Muscle layer of duodenum (tissue), 2 donors: Measurements from ENCODE around the gene PARP3.
"Not testable (repeated sequence)": the region's sequence is repeated elsewhere in the genome, so short reads cannot be mapped to it uniquely, and the experiment has no call there.

Experiments used
- H3K27ac ChIP-seq: one replicate; pipeline ENCODE4 v1.7.0; 2013; ENCODE audit warnings: mild to moderate bottlenecking, low read length
- H3K27me3 ChIP-seq: one replicate; pipeline ENCODE4 v1.7.0; 2013; ENCODE audit warnings: low read depth, mild to moderate bottlenecking, control low read depth, low read length
- H3K36me3 ChIP-seq, 2 donors: one replicate each; pipeline ENCODE4 v1.7.0; 2013; ENCODE audit warnings: low read length in 2 of 2, control low read depth in 1 of 2, mild to moderate bottlenecking in 1 of 2; ENCODE audit not compliant: insufficient read depth in 2 of 2, control insufficient read depth in 1 of 2
- H3K4me1 ChIP-seq, 2 donors: one replicate each; pipeline ENCODE4 v1.7.0; 2013; ENCODE audit warnings: low read length in 2 of 2, mild to moderate bottlenecking in 2 of 2, control low read depth in 1 of 2, moderate library complexity in 1 of 2; ENCODE audit not compliant: insufficient read depth in 2 of 2, control insufficient read depth in 1 of 2
- H3K4me3 ChIP-seq, 2 donors: one replicate each; pipeline ENCODE4 v1.7.0; 2013; ENCODE audit warnings: low read length in 2 of 2, low read depth in 1 of 2, mild to moderate bottlenecking in 1 of 2
- H3K9me3 ChIP-seq, 2 donors: one replicate each; pipeline ENCODE4 v1.7.0; 2013; ENCODE audit warnings: low read length in 2 of 2, control low read depth in 1 of 2, mild to moderate bottlenecking in 1 of 2; ENCODE audit not compliant: control insufficient read depth in 1 of 2
- donor health status: healthy.

Gene PARP3

DNA sequence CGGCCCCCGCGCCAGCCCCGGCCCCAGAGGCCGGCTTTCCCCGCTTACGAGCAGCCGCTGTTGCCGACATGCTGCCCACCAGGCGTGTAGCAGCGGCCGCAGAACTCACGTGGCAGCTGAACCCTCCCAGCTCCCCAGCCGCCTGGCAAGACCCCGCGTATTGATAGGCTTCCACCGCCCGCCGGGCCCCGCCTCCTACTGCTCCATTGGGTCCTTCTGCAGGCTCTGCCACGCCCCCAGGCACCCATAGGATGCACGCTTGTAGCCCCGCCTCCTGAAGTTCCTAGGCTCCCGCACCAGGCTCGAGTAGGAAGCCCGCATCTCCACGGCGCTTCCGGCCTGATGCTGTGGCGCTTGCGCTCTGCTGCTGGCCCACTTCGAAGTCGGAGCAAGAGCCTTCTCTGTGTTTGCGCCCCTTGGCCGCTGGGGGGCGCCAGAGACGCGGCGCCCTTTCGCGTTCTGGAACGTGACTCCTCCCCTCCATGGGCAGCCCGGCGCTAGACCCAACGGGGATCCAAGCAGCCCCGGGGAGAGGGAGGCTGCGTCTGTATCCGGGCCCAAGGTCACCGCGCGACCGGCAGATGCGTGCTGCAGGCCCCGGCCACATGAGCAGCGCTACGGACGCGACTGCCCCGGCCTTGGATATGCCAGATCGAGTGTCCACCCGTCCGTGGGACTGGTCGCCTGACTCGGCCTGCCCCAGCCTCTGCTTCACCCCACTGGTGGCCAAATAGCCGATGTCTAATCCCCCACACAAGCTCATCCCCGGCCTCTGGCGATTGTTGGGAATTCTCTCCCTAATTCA, at the start of gene PARP3, which contains the start of gene RRP9:
Gene PARP3, plus strand, starts transcription at position 566 of the 805 bp plus-strand sequence. CDS start 993 bp downstream, outside the sequence.
Gene RRP9, minus strand, starts transcription at position 107 of the 805 bp plus-strand sequence. Its CDS starts 37 bp downstream, at position 70.
- Histone ChIP-seq H3K4me3 (peak within 1 kb of the TSS; percentile 86 to 93), H3K27ac (peak within 1 kb of the TSS; percentile 97), H3K4me1 (peaks cover 18 to 26% of the 10 kb centered on the region in 2 donors), H3K36me3 (peaks cover 23 to 40% of the 10 kb centered on the region in 2 donors), H3K9me3 (no peaks in the 10 kb centered on the region), H3K27me3 (no peaks in the 10 kb centered on the region)

DNA sequence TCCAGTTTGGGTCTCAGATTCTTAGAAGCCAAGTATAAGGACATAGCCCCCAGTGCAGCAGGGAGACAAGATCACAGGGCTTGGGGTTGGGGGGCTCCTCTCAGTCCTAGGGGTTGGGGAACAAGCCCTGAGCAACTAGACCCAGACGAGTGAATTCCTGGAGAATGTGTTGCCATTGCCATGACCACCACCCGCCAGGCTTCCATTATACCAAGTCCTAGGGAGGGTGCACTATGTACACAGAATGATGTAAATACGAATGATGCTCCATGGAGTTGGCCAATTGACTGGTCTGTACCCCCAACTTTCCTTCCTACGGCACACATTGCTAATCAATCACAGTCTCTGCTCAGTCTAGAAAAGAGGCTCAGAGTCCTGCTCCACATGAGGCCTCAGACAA, 47.8 kb upstream of the PARP3 start:
- H3K9me3 ChIP-seq, result no peaks in the 10 kb centered on the region
- H3K4me1 ChIP-seq, result no peaks in the 10 kb centered on the region
- H3K27ac ChIP-seq, result no peak overlapping the region
- H3K36me3 ChIP-seq, result no peaks in the 10 kb centered on the region
- H3K4me3 ChIP-seq, result no peak overlapping the region
- no peaks in the 10 kb centered on the region for H3K27me3 ChIP-seq

DNA sequence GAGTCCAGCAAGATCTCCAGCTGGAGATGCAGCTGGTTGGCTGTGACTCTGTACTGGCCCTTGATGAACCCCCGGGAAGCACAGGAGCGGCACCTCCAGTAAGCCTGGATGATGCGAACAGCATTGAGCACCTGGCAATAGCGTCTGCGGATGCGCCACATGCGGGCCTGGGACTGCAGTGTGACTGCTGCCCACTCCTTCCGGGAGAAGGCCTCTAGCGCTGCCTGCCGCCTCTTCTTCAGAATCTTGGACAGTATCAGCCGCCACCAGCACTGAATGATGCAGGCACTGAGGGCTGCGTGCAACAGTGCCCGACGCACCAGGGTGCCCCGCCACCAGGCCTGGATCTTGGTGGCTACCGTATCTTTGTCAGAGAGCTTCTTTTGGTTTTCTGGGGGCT, 47.2 kb upstream of the PARP3 start:
- Histone ChIP-seq H3K9me3 (no peaks in the 10 kb centered on the region), H3K4me1 (no peaks in the 10 kb centered on the region), H3K36me3 (no peaks in the 10 kb centered on the region), H3K27me3 (no peaks in the 10 kb centered on the region), H3K4me3 (no peak overlapping the region), H3K27ac (no peak overlapping the region)

DNA sequence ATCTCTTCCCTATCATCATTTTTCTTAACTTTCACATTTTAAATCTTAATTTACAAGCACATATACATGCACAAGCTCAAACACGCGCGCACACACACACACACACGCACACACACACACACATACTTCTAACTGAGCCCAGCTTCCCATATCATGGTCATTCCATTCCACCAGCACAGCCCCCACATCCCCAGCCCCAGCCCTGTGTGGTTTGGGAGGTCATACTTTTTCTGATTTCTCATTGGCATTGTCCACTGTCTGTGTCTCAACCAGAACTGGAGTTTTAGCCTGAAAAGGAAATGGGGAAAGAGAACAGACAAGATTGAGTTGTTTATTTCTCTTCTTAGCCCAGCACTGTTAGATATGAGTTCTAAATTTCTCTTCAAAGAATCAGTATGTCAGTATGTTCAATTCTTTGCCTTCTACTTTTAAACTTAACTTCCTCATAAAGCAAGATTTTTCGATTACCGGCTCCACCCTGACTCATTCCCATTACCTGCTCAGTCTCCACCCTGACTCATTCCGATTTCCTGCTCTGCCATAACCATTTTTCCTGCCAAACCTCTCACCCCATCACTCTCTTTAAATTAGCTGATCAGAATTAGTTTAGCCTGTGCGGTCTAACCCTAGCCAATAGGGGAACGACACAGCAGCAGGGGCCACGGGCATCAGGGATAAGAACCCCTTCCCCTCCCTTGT, 45.4 kb upstream of the PARP3 start:
- no peaks in the 10 kb centered on the region for H3K27me3 ChIP-seq
- H3K36me3 ChIP-seq, result no peaks in the 10 kb centered on the region
- H3K4me3 ChIP-seq, result no peak overlapping the region

DNA sequence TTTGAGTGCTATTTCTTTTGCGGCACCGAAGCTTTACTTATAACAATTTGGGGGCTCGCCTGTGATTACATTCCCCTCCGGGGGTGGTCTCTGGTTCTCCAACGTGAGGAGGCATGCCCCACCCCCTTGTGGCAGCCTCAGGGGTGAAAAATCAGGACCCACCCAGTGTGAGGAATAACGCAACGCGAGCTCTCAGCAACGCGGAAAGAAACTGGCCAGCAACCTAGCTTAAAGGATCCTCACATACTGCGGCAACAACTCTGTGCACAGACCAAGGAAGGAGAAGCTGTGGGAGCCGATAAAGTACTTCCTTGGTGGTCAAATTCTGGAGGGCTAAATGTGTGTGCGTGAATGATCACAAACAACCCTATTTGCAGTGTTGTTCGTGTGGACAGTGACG, 44.8 kb upstream of the PARP3 start:
- H3K27me3 ChIP-seq, result no peaks in the 10 kb centered on the region
- no peaks in the 10 kb centered on the region for H3K9me3 ChIP-seq
- no peaks in the 10 kb centered on the region for H3K4me1 ChIP-seq
- no peak overlapping the region for H3K4me3 ChIP-seq
- H3K27ac ChIP-seq, result no peak overlapping the region
- no peaks in the 10 kb centered on the region for H3K36me3 ChIP-seq

More for the DNA sequence above, 45.4 kb upstream of the PARP3 start:
- Histone ChIP-seq H3K27ac (no peak overlapping the region), H3K9me3 (no peaks in the 10 kb centered on the region), H3K4me1 (no peaks in the 10 kb centered on the region)

DNA sequence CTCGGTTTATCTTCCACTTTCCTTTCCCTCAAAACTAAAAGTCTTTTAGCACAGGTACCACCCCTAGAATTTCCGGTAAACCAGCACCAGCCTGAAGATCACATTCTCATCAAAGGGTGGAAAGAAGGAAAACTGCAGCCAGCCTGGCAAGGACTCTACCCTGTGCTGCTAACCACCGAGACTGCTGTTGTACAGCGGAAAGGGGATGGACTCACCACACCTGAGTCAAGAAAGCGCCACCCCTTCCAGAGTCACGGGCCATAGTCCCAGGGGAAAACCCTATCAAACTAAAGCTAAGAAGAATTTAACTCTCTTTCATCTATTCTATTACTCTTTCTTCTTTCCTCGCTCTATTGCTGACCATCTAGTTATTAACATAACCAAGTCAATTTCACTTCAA, 42.1 kb upstream of the PARP3 start:
- H3K9me3 ChIP-seq, H3K36me3 ChIP-seq, H3K27me3 ChIP-seq, H3K27ac ChIP-seq, H3K4me1 ChIP-seq, H3K4me3 ChIP-seq: not testable (repeated sequence)

DNA sequence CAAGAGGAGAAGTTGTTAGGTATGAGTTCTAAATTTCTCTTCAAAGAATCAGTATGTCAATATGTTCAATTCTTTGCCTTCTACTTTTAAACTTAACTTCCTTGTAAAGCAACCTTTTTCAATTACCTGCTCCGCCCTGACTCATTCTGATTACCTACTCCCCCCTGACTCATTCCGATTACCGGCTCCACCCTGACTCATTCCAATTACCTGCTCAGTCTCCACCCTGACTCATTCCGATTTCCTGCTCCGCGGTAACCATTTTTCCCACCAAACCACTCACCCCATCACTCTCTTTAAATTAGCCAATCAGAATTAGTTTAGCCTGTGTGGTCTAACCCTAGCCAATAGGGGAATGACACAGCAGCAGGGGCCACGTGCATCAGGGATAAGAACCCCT, 39.8 kb upstream of the PARP3 start:
- not testable (repeated sequence) for H3K9me3 ChIP-seq, H3K27ac ChIP-seq, H3K4me1 ChIP-seq, H3K27me3 ChIP-seq, H3K36me3 ChIP-seq, H3K4me3 ChIP-seq

DNA sequence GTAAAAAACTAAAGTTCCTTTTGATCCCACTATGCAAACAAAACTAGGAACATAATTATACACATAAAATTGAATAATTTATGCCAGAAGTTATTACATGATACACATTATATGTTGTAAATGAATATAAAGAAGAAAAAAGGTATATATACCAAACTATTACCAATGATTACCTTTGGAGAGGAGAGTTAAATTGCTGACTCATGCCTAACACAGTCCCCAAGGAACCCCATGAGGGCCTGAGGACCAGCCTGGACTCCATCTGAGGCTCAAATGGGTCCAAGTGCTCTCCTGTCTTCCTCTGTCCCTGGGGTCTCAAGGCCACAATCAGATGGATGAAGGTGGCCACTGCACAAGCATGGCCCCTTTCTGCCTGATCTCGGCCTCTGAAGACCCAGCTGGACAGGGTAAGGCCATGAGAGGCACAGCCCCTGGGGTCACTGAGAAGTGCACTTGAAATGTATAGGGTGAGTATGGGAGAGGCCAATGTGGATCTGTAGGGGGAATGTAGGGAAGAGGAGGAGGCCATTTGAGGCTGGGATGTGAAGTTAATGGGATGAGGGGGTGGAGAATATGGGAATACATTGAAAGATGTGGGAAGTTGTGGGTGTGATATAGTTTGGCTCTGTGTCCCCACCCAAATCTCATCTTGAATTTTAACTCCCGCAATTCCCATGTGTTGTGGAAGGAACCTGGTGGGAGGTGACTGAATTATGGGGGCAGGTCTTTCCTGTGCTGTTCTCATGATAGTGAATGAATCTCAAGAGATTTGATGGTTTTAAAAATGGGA, 37.9 kb upstream of the PARP3 start:
- no peak overlapping the region for H3K4me3 ChIP-seq
- no peaks in the 10 kb centered on the region for H3K27me3 ChIP-seq
- H3K9me3 ChIP-seq, result peaks cover 0 to 6% of the 10 kb centered on the region in 2 donors
- H3K27ac ChIP-seq, result no peak overlapping the region
- no peaks in the 10 kb centered on the region for H3K36me3 ChIP-seq
- H3K4me1 ChIP-seq, result no peaks in the 10 kb centered on the region

DNA sequence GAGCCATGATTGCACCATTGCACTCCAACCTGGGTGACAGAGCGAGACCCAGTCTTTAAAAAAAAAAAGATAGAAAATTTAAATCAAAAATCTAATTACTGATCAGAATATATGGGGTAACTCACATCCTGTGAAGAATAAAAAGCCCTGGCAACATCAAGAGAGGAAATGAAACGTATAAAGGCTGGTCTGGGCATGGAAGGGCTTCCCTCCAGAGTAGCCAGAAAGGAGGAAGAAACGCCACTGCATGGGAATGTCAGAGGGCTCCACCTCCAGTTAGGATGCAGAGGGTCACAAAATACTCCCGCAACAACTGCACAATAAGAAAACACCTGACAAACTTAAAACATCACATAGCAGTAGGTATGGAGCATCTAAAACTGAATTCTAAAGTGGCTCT, 34.1 kb upstream of the PARP3 start:
- no peaks in the 10 kb centered on the region for H3K4me1 ChIP-seq
- H3K27me3 ChIP-seq, result no peaks in the 10 kb centered on the region
- H3K9me3 ChIP-seq, result peaks cover 0 to 6% of the 10 kb centered on the region in 2 donors
- no peaks in the 10 kb centered on the region for H3K36me3 ChIP-seq
- no peak overlapping the region for H3K27ac ChIP-seq
- H3K4me3 ChIP-seq, result no peak overlapping the region

DNA sequence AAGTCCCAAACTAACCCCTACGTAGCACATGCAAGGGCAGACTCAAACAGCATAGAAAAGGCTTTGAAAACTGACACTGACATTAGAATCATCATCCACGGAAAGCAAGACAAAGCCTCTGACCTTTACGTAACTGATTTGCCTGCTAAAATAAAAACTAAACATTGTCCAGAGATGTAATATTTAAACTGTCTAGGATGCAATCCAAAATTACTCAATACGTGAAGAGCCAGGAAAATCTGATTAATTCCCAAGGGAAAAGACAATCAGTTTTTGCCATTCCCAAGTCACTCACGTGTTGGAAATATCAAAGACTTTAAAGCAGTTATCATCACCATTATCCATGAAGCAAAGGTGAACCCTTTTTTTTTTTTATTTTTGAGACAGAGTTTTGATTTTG, 25.7 kb upstream of the PARP3 start:
- no peaks in the 10 kb centered on the region for H3K27me3 ChIP-seq
- H3K27ac ChIP-seq, result no peak overlapping the region

DNA sequence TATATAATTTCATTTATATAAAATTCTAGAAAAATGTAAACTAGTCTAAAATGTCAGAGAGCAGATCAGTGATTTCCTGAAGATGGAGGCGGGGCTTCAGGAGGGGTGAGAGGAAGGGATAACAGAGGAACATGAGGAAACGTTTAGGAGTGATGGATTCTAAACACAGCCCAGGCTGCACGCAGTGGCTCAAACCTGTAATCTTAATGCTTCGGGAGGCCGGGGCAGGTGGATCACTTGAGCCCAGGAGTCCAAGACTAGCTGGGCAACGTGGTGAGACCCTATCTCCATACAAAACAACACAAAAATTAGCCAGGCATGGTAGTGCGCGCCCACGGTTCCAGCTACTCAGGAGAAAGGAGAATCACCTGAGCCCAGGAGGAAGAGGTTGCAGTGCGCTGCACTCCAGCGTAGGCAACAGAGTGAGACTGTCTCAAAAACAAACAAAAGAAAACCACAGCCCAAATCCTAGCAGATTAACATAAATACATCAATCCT, 21.0 kb upstream of the PARP3 start:
- Histone ChIP-seq H3K9me3 (no peaks in the 10 kb centered on the region), H3K4me1 (no peaks in the 10 kb centered on the region), H3K36me3 (no peaks in the 10 kb centered on the region), H3K27ac (no peak overlapping the region), H3K4me3 (no peak overlapping the region), H3K27me3 (no peaks in the 10 kb centered on the region)

More for the DNA sequence above, 25.7 kb upstream of the PARP3 start:
- H3K9me3 ChIP-seq, result no peaks in the 10 kb centered on the region
- H3K4me3 ChIP-seq, result no peak overlapping the region
- no peaks in the 10 kb centered on the region for H3K36me3 ChIP-seq
- H3K4me1 ChIP-seq, result no peaks in the 10 kb centered on the region
